Astrocyte (in vitro differentiated cells and primary cell): ENCODE data around the gene KCNMA1. TPM values are rescaled to one million over a fixed set of nuclear protein-coding genes. Genes with fewer than 3 reads are reported as not detected.
A peak's percentile ranks its signal among the peaks of the same experiment; 100 is the strongest.

Experiments used
- DNase-seq: peaks from one replicate; pipeline ENCODE4 v3.0.0-alpha.2; 2010; ENCODE audit warnings: low read depth
- FAIRE-seq: peaks from 2 replicates; lab custom pipeline; 2011; peaks lifted over from hg19 to GRCh38; lab: Jason Lieb, UNC
- H2AFZ ChIP-seq: 2 replicates; pipeline ENCODE4 v1.6.0; 2012; ENCODE audit warnings: low read depth, low read length, inconsistent platforms
- H3K27ac ChIP-seq: 2 replicates; pipeline ENCODE4 v1.5.1; 2011; ENCODE audit warnings: low read depth, low read length, inconsistent platforms
- H3K27me3 ChIP-seq: 2 replicates; pipeline ENCODE4 v1.6.0; 2011; ENCODE audit warnings: low read length, inconsistent platforms; ENCODE audit not compliant: insufficient read depth
- H3K36me3 ChIP-seq: 2 replicates; pipeline ENCODE4 v1.5.1; 2011; ENCODE audit warnings: low read length, inconsistent platforms; ENCODE audit not compliant: insufficient read depth
- H3K4me1 ChIP-seq: 2 replicates; pipeline ENCODE4 v1.5.1; 2011; ENCODE audit warnings: low read length, inconsistent platforms; ENCODE audit not compliant: insufficient read depth
- H3K4me2 ChIP-seq: 2 replicates; pipeline ENCODE4 v1.6.0; 2012; ENCODE audit warnings: low read length, inconsistent platforms
- H3K4me3 ChIP-seq: 2 replicates; pipeline ENCODE4 v1.5.1; 2011; ENCODE audit warnings: low read depth, mild to moderate bottlenecking, low read length, inconsistent platforms; ENCODE audit not compliant: insufficient read depth
- H3K79me2 ChIP-seq: 2 replicates; pipeline ENCODE4 v1.6.0; 2012; ENCODE audit warnings: mild to moderate bottlenecking, low read length, inconsistent platforms; ENCODE audit not compliant: insufficient read depth
- H3K9ac ChIP-seq: 2 replicates; pipeline ENCODE4 v1.6.0; 2012; ENCODE audit warnings: mild to moderate bottlenecking, low read length, inconsistent platforms
- H3K9me3 ChIP-seq: 2 replicates; pipeline ENCODE4 v1.5.1; 2012; ENCODE audit warnings: low read depth, mild to moderate bottlenecking, low read length, inconsistent platforms; ENCODE audit not compliant: insufficient read depth
- H4K20me1 ChIP-seq: 2 replicates; pipeline ENCODE4 v1.6.0; 2012; ENCODE audit warnings: low read length, inconsistent platforms; ENCODE audit not compliant: insufficient read depth
- H3K27ac Mint-ChIP-seq: one replicate; pipeline ENCODE4 v1.8.0; 2021; ENCODE audit warnings: mild to moderate bottlenecking, mixed read lengths; ENCODE audit not compliant: unreplicated experiment
- H3K27me3 Mint-ChIP-seq: one replicate; pipeline ENCODE4 v1.8.0; 2021; ENCODE audit warnings: low read depth, mixed read lengths; ENCODE audit not compliant: unreplicated experiment
- H3K36me3 Mint-ChIP-seq: one replicate; pipeline ENCODE4 v1.8.0; 2021; ENCODE audit warnings: low read depth, mixed read lengths; ENCODE audit not compliant: unreplicated experiment
- H3K4me1 Mint-ChIP-seq: one replicate; pipeline ENCODE4 v1.8.0; 2021; ENCODE audit warnings: low read depth, mixed read lengths; ENCODE audit not compliant: unreplicated experiment
- H3K4me3 Mint-ChIP-seq: one replicate; pipeline ENCODE4 v1.8.0; 2021; ENCODE audit warnings: mild to moderate bottlenecking, moderate library complexity, mixed read lengths; ENCODE audit not compliant: unreplicated experiment
- H3K9me3 Mint-ChIP-seq: one replicate; pipeline ENCODE4 v1.8.0; 2021; ENCODE audit warnings: mild to moderate bottlenecking, mixed read lengths; ENCODE audit not compliant: unreplicated experiment
- CTCF ChIP-seq: IDR thresholded peaks from 2 replicates; pipeline ENCODE4 v1.5.1; 2011; ENCODE audit warnings: low read depth, mild to moderate bottlenecking, inconsistent platforms, low read length, moderate library complexity; ENCODE audit not compliant: insufficient read depth
- EZH2 ChIP-seq: IDR thresholded peaks from 2 replicates; pipeline ENCODE4 v1.6.1; 2012; ENCODE audit warnings: mild to moderate bottlenecking, low read length, inconsistent platforms; ENCODE audit not compliant: insufficient read depth
- total RNA-seq: library from RNA; stranded (reverse); gene quantifications from 2 replicates; pipeline ENCODE4 v1.2.1, GENCODE V29; 2021

KCNMA1 gene
- total RNA-seq, 1 donor from 2014 or later = 45.8 TPM

- Mint-ChIP-seq H3K27me3 (no peaks in the 10 kb centered on the region), H3K4me1 (peaks cover 53% of the 10 kb centered on the region), H3K4me3 (no peak overlapping the region), H3K9me3 (no peaks in the 10 kb centered on the region), H3K27ac (peak overlapping the region; percentile 89), H3K36me3 (no peaks in the 10 kb centered on the region)
- no peaks in the 10 kb centered on the region for H3K27me3 ChIP-seq
- H3K4me1 ChIP-seq = peaks cover 67% of the 10 kb centered on the region
- no peak overlapping the region for H2AFZ ChIP-seq
- no peaks in the 10 kb centered on the region for H3K9me3 ChIP-seq
- peak overlapping the region; percentile 92 for H3K27ac ChIP-seq
- peak; percentile 99 for FAIRE-seq
- H3K4me2 ChIP-seq = peak overlapping the region; percentile 73
- H3K36me3 ChIP-seq = no peaks in the 10 kb centered on the region
- H3K9ac ChIP-seq = peak overlapping the region; percentile 71
- no peak overlapping the region for H3K4me3 ChIP-seq
- no peaks in the 10 kb centered on the region for H3K79me2 ChIP-seq
- TF ChIP-seq CTCF (no peak), EZH2 (no peak)
- no peaks in the 10 kb centered on the region for H4K20me1 ChIP-seq
- DNase-seq = peak; percentile 98
Measured at GRCh38 chr10:77163670-77164348, 473.8 kb downstream of the KCNMA1 start.

- Histone ChIP-seq H3K79me2 (no peaks in the 10 kb centered on the region), H3K4me1 (peaks cover 69% of the 10 kb centered on the region), H3K4me3 (no peak overlapping the region), H3K9ac (no peak overlapping the region), H4K20me1 (no peaks in the 10 kb centered on the region), H3K4me2 (peak overlapping the region; percentile 8), H3K9me3 (no peaks in the 10 kb centered on the region), H3K27me3 (no peaks in the 10 kb centered on the region), H2AFZ (no peak overlapping the region), H3K27ac (peak overlapping the region; percentile 92), H3K36me3 (no peaks in the 10 kb centered on the region)
- DNase-seq (peak; percentile 78), FAIRE-seq (no peak)
- no peaks in the 10 kb centered on the region for H3K27me3 Mint-ChIP-seq
- peaks cover 60% of the 10 kb centered on the region for H3K4me1 Mint-ChIP-seq
- no peaks in the 10 kb centered on the region for H3K9me3 Mint-ChIP-seq
- H3K27ac Mint-ChIP-seq = no peak overlapping the region
- no peaks in the 10 kb centered on the region for H3K36me3 Mint-ChIP-seq
- TF ChIP-seq EZH2 = no peak
- no peak for TF ChIP-seq CTCF
- no peak overlapping the region for H3K4me3 Mint-ChIP-seq
Measured at GRCh38 chr10:77162697-77163096, 474.9 kb downstream of the KCNMA1 start.

- Mint-ChIP-seq H3K9me3 (no peaks in the 10 kb centered on the region), H3K4me3 (no peak overlapping the region), H3K27ac (peak overlapping the region; percentile 73), H3K4me1 (peaks cover 72% of the 10 kb centered on the region), H3K27me3 (no peaks in the 10 kb centered on the region), H3K36me3 (no peaks in the 10 kb centered on the region)
- H4K20me1 ChIP-seq = no peaks in the 10 kb centered on the region
- H3K4me1 ChIP-seq = peaks cover 80% of the 10 kb centered on the region
- H3K36me3 ChIP-seq = no peaks in the 10 kb centered on the region
- no peaks in the 10 kb centered on the region for H3K9me3 ChIP-seq
- H3K27me3 ChIP-seq = no peaks in the 10 kb centered on the region
- peak overlapping the region; percentile 88 for H3K27ac ChIP-seq
- no peaks in the 10 kb centered on the region for H3K79me2 ChIP-seq
- TF ChIP-seq EZH2 (no peak), CTCF (no peak)
- DNase-seq (peak; percentile 97), FAIRE-seq (peak; percentile 98)
- H2AFZ ChIP-seq = no peak overlapping the region
- H3K4me3 ChIP-seq = no peak overlapping the region
- peak overlapping the region; percentile 62 for H3K9ac ChIP-seq
- H3K4me2 ChIP-seq = peak overlapping the region; percentile 61
Measured at GRCh38 chr10:77160679-77161078, 476.9 kb downstream of the KCNMA1 start.
